Stimulated activated naive CD8-positive, alpha-beta T cell treated with anti-CD3 and anti-CD28 coated beads, Interleukin-15, amount 100 ng/mL, for 72 hours (primary cell): ENCODE data around the gene FXYD6.
"Not testable (repeated sequence)": the region's sequence is repeated elsewhere in the genome, so short reads cannot be mapped to it uniquely, and the experiment has no call there.

Experiments used
- ATAC-seq: fragments of 150-1000 bp; cut with Tn5 transposase; 2 replicates; pipeline ENCODE4 v1.10.0; 2021; ENCODE audit warnings: mild to moderate bottlenecking, moderate library complexity
- DNase-seq, 2 donors: peaks; one replicate each; pipeline ENCODE4 v3.0.0; 2021 to 2022
- H3K27ac Mint-ChIP-seq, 2 donors: one replicate each; pipeline ENCODE4 v1.8.0; 2022; ENCODE audit warnings: mild to moderate bottlenecking in 2 of 2, mixed read lengths in 2 of 2, moderate library complexity in 2 of 2
- H3K27me3 Mint-ChIP-seq: one replicate; pipeline ENCODE4 v1.8.0; 2022; ENCODE audit warnings: mixed read lengths
- H3K4me1 Mint-ChIP-seq: one replicate; pipeline ENCODE4 v1.8.0; 2022; ENCODE audit warnings: mild to moderate bottlenecking, mixed read lengths
- H3K4me3 Mint-ChIP-seq, 2 donors: one replicate each; pipeline ENCODE4 v1.8.0; 2022; ENCODE audit warnings: mild to moderate bottlenecking in 2 of 2, mixed read lengths in 2 of 2, moderate library complexity in 1 of 2
- H3K9me3 Mint-ChIP-seq, 2 donors: one replicate each; pipeline ENCODE4 v1.8.0; 2022; ENCODE audit warnings: mixed read lengths in 2 of 2

The FXYD6 gene

GRCh38 chr11:117876341-117877119, at the start of gene FXYD6:
Gene FXYD6, minus strand, starts transcription at chr11:117876658. Its CDS starts 33,882 bp downstream, at chr11:117842776.
- Mint-ChIP-seq H3K27me3 (peaks cover 96% of the 10 kb centered on the region), H3K4me3 (peak within 1 kb of the TSS; percentile 90 to 92), H3K27ac (peak within 1 kb of the TSS in 1 of 2 donors; percentile 89), H3K9me3 (no peaks in the 10 kb centered on the region), H3K4me1 (peaks cover 44% of the 10 kb centered on the region)
- DNase-seq (no peak), ATAC-seq (peak; percentile 45)

- not testable (repeated sequence) for ATAC-seq, H3K4me3 Mint-ChIP-seq, DNase-seq, H3K27me3 Mint-ChIP-seq, H3K27ac Mint-ChIP-seq, H3K9me3 Mint-ChIP-seq
- H3K4me1 Mint-ChIP-seq, result peaks cover 34% of the 10 kb centered on the region
Observed at GRCh38 chr11:117926166-117926565, 49.7 kb upstream of the FXYD6 start.

GRCh38 chr11:117925198-117925925, 48.9 kb upstream of the FXYD6 start:
- DNase-seq (no peak), ATAC-seq (no peak)
- H3K4me1 Mint-ChIP-seq, result peaks cover 26% of the 10 kb centered on the region
- H3K9me3 Mint-ChIP-seq, result no peaks in the 10 kb centered on the region
- no peak overlapping the region for H3K27ac Mint-ChIP-seq
- H3K27me3 Mint-ChIP-seq, result no peaks in the 10 kb centered on the region
- no peak overlapping the region for H3K4me3 Mint-ChIP-seq

- DNase-seq, result no peak
- Mint-ChIP-seq H3K27me3 (no peaks in the 10 kb centered on the region), H3K27ac (peak overlapping the region in 1 of 2 donors; percentile 28), H3K9me3 (no peaks in the 10 kb centered on the region), H3K4me3 (no peak overlapping the region), H3K4me1 (peaks cover 23% of the 10 kb centered on the region)
- ATAC-seq, result no peak
Observed at GRCh38 chr11:117924631-117925170, 48.2 kb upstream of the FXYD6 start.

GRCh38 chr11:117923773-117924172, 47.3 kb upstream of the FXYD6 start:
- ATAC-seq (no peak), DNase-seq (no peak)
- Mint-ChIP-seq H3K9me3 (no peaks in the 10 kb centered on the region), H3K27ac (no peak overlapping the region), H3K4me3 (no peak overlapping the region), H3K4me1 (peaks cover 20% of the 10 kb centered on the region), H3K27me3 (no peaks in the 10 kb centered on the region)

- DNase-seq (no peak), ATAC-seq (no peak)
- H3K27me3 Mint-ChIP-seq, result no peaks in the 10 kb centered on the region
- H3K4me3 Mint-ChIP-seq, result no peak overlapping the region
- H3K9me3 Mint-ChIP-seq, result no peaks in the 10 kb centered on the region
- H3K4me1 Mint-ChIP-seq, result peaks cover 15% of the 10 kb centered on the region
- H3K27ac Mint-ChIP-seq, result no peak overlapping the region
Observed at GRCh38 chr11:117923275-117923674, 46.8 kb upstream of the FXYD6 start.

- Mint-ChIP-seq H3K27me3 (no peaks in the 10 kb centered on the region), H3K4me1 (peaks cover 10% of the 10 kb centered on the region), H3K9me3 (no peaks in the 10 kb centered on the region), H3K27ac (no peak overlapping the region), H3K4me3 (no peak overlapping the region)
- ATAC-seq, result no peak
- no peak for DNase-seq
Observed at GRCh38 chr11:117921893-117922292, 45.4 kb upstream of the FXYD6 start.

GRCh38 chr11:117921456-117921855, 45.0 kb upstream of the FXYD6 start:
- H3K9me3 Mint-ChIP-seq, result no peaks in the 10 kb centered on the region
- H3K27ac Mint-ChIP-seq, result no peak overlapping the region
- ATAC-seq (no peak), DNase-seq (no peak)
- H3K4me1 Mint-ChIP-seq, result peaks cover 10% of the 10 kb centered on the region
- H3K27me3 Mint-ChIP-seq, result no peaks in the 10 kb centered on the region
- no peak overlapping the region for H3K4me3 Mint-ChIP-seq

- no peaks in the 10 kb centered on the region for H3K9me3 Mint-ChIP-seq
- DNase-seq (peak in 1 of 2 donors; percentile 20), ATAC-seq (peak; percentile 92)
- H3K27me3 Mint-ChIP-seq, result no peaks in the 10 kb centered on the region
- peaks cover 10% of the 10 kb centered on the region for H3K4me1 Mint-ChIP-seq
- H3K27ac Mint-ChIP-seq, result peak overlapping the region in 1 of 2 donors; percentile 38
- H3K4me3 Mint-ChIP-seq, result no peak overlapping the region
Observed at GRCh38 chr11:117919781-117920221, 43.3 kb upstream of the FXYD6 start.

- peaks cover 10% of the 10 kb centered on the region for H3K4me1 Mint-ChIP-seq
- H3K27ac Mint-ChIP-seq, result peak overlapping the region; percentile 38 to 40
- ATAC-seq, result peak; percentile 40
- H3K27me3 Mint-ChIP-seq, result no peaks in the 10 kb centered on the region
- DNase-seq, result no peak
- H3K4me3 Mint-ChIP-seq, result no peak overlapping the region
- no peaks in the 10 kb centered on the region for H3K9me3 Mint-ChIP-seq
Observed at GRCh38 chr11:117919341-117919740, 42.9 kb upstream of the FXYD6 start.

- DNase-seq (no peak), ATAC-seq (no peak)
- H3K4me3 Mint-ChIP-seq, result no peak overlapping the region
- H3K9me3 Mint-ChIP-seq, result no peaks in the 10 kb centered on the region
- H3K27ac Mint-ChIP-seq, result peak overlapping the region in 1 of 2 donors; percentile 40
- peaks cover 10% of the 10 kb centered on the region for H3K4me1 Mint-ChIP-seq
- H3K27me3 Mint-ChIP-seq, result no peaks in the 10 kb centered on the region
Observed at GRCh38 chr11:117918366-117919255, 42.2 kb upstream of the FXYD6 start.

- H3K4me3 Mint-ChIP-seq, result no peak overlapping the region
- no peaks in the 10 kb centered on the region for H3K27me3 Mint-ChIP-seq
- ATAC-seq (no peak), DNase-seq (no peak)
- H3K27ac Mint-ChIP-seq, result no peak overlapping the region
- no peaks in the 10 kb centered on the region for H3K9me3 Mint-ChIP-seq
- H3K4me1 Mint-ChIP-seq, result peaks cover 10% of the 10 kb centered on the region
Observed at GRCh38 chr11:117917591-117918151, 41.2 kb upstream of the FXYD6 start.

GRCh38 chr11:117916956-117917355, 40.5 kb upstream of the FXYD6 start:
- ATAC-seq (no peak), DNase-seq (no peak)
- H3K4me3 Mint-ChIP-seq, result no peak overlapping the region
- no peaks in the 10 kb centered on the region for H3K9me3 Mint-ChIP-seq
- H3K4me1 Mint-ChIP-seq, result peaks cover 10% of the 10 kb centered on the region
- no peaks in the 10 kb centered on the region for H3K27me3 Mint-ChIP-seq
- peak overlapping the region; percentile 8 to 49 for H3K27ac Mint-ChIP-seq

- H3K4me3 Mint-ChIP-seq, result no peak overlapping the region
- no peaks in the 10 kb centered on the region for H3K9me3 Mint-ChIP-seq
- no peaks in the 10 kb centered on the region for H3K27me3 Mint-ChIP-seq
- H3K4me1 Mint-ChIP-seq, result peaks cover 10% of the 10 kb centered on the region
- H3K27ac Mint-ChIP-seq, result no peak overlapping the region
- ATAC-seq (no peak), DNase-seq (no peak)
Observed at GRCh38 chr11:117915672-117916235, 39.3 kb upstream of the FXYD6 start.
